HCEC 1CT (cell line): ENCODE results near the gene THAP12.
A peak's percentile ranks its signal among the peaks of the same experiment; 100 is the strongest.
"Not testable (repeated sequence)": the region's sequence is repeated elsewhere in the genome, so short reads cannot be mapped to it uniquely, and the experiment has no call there.

ENCODE experiments used
- DNase-seq: peaks from one replicate; pipeline ENCODE4 v3.0.0-alpha.2; 2017

Gene THAP12, protein sequence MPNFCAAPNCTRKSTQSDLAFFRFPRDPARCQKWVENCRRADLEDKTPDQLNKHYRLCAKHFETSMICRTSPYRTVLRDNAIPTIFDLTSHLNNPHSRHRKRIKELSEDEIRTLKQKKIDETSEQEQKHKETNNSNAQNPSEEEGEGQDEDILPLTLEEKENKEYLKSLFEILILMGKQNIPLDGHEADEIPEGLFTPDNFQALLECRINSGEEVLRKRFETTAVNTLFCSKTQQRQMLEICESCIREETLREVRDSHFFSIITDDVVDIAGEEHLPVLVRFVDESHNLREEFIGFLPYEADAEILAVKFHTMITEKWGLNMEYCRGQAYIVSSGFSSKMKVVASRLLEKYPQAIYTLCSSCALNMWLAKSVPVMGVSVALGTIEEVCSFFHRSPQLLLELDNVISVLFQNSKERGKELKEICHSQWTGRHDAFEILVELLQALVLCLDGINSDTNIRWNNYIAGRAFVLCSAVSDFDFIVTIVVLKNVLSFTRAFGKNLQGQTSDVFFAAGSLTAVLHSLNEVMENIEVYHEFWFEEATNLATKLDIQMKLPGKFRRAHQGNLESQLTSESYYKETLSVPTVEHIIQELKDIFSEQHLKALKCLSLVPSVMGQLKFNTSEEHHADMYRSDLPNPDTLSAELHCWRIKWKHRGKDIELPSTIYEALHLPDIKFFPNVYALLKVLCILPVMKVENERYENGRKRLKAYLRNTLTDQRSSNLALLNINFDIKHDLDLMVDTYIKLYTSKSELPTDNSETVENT

DNA sequence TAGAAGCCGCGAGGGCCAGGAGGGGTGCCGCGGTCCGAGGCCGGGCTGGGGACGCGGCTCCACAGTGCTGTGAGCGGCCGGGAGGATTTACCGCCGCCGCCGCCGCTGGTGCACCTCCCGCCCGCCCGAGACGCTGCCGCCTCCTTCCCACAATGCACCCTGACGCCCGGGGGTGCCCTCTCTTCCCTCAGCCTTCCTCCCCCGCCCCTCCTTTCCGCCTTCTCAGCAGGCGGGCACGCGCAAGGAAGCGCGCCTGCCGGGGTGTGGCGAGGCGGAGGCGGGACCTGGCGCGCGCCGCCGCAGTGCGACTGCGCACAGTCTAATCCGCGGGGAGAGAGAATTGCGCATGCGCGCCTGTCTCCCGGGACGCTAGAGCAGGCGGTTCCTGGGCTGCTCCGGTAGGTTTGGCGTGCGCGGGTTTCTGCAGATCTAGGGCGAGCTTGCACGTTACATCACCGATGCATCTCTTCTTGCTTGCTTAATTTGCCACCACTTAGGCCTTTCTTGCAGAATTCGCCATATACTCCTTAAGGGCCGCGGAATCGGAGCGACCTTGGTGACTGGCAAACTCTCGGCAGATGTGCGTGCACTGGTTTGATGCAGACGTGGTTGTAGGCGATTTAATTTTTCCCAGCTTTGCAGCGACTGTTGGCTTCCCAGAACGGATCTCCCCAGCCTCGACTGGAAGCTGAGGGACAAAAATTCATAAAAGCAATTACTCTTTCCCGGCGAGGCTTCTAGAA is at the start of gene THAP12, which contains the start of gene GVQW3:
Gene THAP12 (minus strand): TSS at position 156 of the 743 bp plus-strand sequence. CDS start 296 bp downstream, outside the sequence.
Gene GVQW3 (plus strand): TSS at position 347 of the 743 bp plus-strand sequence. CDS start 506 bp downstream, outside the sequence.
- peak; percentile 97 for DNase-seq

DNA sequence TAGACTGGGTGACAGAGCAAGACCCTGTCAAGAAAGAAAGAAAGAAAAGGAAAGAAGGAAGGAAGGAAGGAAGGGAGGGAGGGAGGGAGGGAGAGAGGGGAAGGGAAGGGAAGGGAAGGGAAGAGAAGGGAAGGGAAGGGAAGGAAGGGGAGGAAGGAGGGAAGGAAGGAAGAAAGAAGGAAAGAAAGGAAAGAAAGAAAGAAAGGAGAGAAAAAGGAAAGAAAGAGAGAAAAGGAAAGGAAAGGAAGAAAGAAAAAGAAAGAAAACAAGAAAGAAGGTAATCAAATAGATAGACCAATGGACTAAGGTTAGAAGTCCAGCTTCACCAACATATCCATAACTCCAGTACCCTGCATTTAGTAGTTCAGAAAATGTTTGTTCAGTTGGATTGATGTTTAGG is 45.7 kb upstream of the THAP12 start:
- DNase-seq, result no peak

DNA sequence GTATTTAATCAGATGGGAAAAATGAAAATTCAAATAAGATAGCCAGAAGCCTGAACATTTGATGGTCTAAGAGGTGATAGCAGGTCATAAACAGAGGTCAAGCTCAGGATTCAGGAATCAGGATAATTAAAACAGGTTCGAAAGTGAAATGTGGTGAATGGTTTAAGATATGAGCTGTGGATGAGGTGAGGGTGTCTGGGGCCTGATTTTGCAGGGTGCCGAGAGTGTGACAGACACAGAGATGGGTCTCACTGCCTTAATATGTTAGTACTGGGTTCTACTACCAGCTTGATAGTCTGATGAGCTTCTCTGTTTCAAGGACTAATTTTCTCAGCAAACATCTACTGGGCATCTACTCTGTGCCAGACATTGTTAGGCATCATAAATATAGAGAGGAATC is 44.0 kb upstream of the THAP12 start:
- DNase-seq, result no peak

DNA sequence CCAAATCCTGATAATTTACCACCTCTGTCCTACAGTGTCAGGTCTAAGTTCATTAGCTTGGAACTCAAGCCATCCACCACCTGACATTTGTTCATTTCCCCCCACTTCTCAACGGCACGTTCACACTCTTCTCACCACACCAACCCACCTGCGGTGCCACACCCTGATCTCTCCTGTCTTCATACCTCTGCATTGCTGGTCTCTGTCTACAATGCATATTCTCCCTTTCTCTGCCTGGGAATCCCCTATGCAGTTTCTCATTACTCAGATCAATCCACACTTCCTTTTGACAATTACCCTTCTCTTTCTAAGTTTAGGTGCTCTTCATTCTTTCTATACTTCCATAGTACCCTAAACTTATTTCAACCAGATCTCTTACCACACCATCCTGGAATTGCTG is 43.4 kb upstream of the THAP12 start:
- no peak for DNase-seq

DNA sequence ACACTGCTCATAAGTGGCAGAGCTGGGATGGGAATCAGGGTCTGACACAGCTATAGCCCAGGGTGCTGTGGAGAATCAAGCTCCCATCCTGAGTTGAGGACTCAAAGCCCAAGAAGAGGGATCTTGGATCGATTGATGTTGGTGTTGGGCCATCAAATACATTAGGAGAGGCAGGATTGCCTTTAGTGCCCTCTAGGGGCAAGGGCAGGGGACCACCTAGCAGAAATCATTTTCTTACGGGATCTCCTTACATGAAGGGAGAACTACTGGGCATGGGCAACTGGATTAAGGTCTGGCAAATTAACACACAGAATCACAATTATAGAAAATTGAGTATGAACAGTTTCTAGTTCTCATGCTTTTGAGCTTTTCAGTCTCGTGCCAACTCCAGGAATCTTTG is 39.0 kb upstream of the THAP12 start:
- no peak for DNase-seq

DNA sequence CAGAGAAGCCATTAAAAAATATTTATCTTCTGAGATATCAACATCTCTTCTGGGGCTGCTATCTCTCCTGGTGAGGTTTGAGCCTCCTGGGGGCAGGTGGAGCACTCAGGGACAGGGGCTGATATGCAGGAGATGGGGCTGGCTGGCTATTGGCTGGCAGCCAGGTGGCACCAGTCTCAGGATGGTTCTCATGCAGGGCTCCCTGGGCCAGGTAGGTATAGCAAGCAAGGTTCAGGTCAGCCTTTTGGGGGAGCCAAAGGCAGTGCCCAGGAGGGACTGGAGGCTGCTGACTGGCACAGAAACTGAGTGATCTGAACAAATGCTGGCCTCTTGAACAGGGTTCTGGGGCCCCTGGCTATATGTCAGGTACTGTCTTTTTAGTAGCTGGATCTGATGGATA is 34.1 kb upstream of the THAP12 start:
- DNase-seq, result no peak

DNA sequence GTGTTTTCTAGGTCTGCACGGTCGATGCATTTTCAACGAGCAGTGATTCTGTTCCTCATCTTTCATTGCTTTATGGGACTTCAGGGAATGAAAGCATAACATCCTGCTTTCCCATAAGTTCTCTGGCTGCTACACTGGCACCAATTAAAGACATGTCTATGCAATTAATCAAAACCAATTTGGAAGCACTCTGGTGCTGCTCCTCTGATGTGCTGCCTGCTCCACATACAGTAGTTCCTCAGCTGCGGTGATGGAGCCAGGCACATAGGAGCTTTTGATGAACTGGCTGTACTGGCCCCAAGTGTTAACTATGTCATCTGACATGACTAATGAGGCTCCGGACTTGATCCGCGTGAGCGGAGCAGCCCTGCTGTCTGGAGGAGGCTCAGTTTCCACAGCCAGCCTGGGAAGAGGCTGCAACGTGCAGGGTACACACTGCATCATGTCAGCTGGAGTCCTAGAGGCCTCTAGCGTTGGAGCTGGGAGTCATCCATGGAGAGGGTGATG is 30.0 kb upstream of the THAP12 start:
- DNase-seq, result no peak

DNA sequence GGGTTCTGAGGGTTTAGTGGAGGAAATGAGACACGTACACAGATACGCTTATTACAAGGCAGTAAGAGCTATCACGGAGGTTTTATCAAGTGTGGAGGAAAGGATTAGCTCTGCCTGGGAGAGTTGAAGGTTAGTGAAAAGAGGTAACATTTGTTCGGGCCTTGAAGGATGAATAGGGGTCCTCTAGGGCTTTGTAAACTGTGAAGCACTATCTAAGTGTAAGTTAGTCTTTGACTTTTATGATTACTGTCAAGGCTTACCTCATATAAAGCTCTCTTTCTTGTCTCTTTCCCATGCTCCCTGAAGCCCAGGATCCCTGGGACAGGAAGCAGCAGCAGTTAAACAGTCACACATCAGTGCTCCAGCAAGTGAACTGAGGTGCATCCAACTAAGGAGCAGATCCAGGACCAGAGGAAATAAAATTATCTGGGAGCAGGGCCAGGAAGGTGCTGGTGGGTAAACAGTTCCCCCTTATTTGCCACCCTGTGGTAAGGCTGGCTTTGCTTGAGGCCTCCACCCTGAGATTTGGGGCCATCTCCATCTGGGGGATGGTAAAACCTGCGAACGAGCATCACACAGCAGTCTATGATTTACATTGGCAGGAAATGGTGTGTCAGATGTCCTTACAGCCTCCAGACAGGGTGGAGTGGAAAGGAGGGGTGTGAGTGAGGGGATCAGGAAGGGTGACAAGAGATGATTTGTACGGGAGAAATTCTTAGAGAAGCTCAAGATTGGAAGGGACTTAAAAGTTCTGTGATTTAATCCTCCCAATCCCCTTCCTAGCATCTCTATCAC is 27.4 kb upstream of the THAP12 start:
- DNase-seq, result no peak

DNA sequence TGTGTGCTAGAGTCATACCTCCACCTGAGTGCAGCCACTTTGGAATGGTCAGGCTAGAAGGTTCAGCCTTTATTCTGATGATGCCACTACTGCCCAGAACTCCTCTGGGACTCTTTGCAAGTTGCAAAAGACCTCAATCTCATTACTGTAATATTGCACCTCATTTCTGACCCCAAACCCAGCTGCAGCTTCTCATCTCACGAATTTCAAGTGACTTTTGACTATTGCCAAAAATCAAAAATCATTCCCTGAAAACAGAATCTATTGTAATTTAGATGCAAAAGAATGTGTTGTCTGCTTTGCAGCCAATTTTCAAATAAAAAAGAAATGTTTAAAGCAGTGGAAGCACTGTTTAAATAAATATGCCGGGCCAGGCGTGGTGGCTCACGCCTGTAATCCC is 25.4 kb upstream of the THAP12 start:
- DNase-seq, result no peak

DNA sequence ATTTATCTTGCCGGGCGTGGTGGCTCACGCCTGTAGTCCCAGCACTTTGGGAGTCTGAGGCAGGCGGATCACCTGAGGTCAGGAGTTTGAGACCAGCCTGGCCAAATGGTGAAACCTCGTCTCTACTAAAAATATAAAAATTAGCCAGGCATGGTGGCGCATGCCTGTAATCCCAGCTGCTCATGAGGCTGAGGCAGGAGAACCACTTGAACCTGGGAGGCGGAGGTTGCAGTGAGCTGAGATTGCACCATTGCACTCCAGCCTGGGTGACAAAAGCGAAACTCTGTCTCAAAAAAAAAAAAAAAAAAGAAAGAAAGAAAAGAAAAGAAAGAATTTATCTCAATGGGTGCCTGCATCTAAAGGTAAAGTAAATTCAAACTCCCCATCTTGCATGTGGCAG is 20.6 kb upstream of the THAP12 start:
- DNase-seq, result not testable (repeated sequence)

DNA sequence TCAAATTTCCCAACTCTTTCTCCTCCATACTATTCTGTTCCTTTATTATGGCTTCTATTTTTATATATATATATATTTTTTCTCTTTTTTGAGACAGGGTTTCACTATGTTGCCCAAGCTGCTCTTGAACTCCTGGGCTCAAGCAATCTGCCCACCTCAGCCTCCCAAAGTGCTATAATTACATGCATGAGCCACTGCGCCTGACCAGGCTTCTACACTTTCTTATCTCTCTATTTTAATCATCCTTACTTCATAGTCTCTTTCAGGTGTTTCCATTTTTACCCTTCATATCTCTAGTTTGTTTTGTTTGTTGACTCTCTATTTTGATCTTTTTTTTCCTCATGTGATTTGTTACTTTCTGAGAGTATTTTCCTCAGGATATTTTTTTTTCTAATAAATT is 20.0 kb upstream of the THAP12 start:
- no peak for DNase-seq

DNA sequence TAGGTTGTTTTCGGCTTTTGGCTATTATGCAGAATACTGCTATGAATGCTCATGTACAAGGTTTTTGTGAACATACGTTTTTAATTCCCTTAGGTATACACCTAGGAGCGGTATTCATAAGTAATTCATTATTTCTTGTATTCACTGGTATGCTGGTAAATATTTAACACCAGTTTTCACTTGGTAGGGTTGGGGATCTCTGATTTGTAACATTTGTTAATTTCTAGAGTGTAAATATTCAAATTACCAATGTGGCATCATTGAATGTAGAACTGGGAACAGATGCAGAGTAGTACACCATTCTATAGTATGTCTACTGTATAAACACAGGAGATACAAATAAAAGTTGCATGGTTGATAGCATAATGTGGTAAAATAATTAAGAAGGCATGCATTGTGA is 16.5 kb upstream of the THAP12 start:
- DNase-seq, result no peak

DNA sequence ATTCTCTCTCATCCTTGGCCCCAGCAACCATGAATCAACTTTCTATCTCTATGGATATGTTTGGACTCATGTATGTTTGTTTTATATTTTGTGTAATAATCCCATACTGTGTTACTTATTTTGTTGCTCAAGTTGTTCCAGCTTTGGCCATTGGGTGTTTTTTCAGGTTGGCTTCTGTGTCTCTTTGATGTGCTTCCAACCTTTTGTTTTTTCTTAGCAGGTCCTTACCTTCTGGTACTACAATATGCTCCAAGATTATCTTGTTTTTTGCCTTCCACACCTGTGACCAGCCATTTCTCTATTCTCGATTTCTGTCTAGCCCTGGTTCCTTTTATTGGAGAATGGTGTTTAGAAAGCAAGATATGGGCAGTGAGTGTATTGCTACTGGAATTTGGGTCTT is 14.4 kb upstream of the THAP12 start:
- DNase-seq, result no peak

DNA sequence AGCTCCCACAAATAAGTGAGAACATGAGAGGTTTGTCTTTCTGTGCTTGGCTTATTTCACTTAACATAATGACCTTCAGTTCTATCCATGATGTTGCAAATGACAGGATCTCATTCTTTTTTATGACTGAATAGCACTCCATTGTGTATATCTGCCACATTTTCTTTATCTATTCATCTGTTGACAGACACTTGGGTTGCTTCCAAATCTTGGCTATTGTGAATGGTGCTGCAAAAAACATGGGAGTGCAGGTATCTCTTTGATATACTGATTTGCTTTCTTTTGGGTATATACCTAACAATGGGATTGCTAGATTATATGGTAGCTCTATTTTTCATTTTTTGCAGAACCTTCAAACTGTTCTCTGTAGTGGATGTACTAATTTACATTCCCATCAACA is 13.5 kb upstream of the THAP12 start:
- DNase-seq, result no peak

DNA sequence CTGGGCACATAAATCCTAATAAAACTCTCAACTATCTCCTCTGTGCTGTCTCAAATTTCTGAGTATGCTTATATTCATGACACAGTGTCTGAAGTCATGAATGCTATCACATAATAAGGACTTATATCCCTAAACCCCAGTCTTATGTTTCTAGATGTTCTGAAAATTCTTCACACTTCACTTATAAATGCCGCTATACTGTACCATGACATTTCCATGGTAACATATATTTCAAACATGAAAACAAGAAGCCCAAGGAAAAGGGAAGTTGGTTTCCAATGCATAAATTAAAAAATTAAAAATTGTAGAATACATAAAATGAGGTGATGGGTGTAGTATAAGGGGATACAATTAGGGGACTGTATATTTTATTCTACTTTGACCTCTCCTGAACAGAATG is 11.9 kb upstream of the THAP12 start:
- no peak for DNase-seq

DNA sequence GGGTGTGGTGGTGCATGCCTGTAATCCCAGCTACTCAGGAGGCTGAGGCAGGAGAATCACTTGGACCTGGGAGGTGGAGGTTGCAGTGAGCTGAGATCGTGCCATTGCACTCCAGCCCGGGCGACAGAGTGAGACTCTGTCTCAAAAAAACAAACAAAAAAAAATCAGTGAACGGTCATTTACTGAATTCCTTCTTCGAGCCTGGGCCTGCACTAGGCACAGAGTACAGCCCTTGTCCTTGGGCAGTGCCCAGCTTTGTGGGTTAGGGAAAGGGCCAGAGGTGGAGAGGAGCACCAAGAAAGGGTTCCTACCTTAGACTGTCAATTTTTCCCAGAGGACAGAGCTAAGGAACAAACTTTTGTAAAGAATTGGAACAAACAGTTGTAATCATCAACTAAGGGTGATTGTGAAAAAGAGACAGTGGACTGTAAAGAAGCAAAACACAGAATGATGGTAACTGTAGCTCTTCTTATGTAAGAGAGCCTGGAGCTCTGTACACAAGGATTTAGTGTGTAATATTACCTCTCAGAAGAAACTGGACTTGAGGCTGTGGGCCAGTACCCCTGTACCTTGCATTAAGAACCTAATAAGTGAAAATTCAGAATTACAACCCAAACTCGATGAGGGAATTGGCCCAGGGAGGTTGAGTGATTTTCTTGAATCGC is 11.0 kb upstream of the THAP12 start:
- DNase-seq, result no peak

DNA sequence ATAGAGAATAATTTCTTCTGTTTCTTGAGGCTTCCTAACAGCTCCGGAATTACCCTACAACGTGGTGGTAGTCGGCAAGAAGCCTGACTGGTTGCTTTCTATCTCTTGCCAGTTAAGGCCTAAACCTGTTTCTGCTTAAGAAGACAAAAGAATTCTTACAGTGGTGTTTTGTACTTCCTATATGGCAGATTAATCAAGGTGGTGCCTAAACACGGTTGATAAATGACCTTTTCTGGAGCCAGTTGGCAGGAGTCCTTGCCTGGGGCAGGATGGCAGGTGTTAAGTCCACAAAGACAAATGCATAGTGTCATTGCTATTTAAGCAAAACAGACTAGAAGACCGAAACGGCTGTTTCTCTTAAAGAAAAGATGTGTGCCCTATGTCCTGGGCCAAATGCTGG is 10.1 kb upstream of the THAP12 start:
- no peak for DNase-seq

DNA sequence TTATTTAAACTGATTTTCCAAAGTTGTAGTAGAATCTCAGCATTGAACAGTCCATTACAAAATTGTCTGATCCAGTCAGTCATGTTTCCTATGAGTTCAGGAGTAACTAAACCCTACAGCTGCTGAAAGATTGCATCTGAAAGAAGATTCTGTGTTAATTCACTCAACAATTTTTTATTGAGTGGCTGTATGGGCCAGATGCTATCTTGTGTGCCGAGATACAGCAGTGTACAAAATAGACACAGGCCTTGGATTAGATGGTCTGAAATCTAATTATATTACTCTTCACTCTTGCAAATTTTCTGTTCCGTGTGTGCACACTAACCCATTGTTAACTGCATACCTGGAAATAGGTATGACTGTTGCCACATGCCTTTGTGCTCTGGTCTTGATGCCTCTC is 7.5 kb upstream of the THAP12 start:
- no peak for DNase-seq

DNA sequence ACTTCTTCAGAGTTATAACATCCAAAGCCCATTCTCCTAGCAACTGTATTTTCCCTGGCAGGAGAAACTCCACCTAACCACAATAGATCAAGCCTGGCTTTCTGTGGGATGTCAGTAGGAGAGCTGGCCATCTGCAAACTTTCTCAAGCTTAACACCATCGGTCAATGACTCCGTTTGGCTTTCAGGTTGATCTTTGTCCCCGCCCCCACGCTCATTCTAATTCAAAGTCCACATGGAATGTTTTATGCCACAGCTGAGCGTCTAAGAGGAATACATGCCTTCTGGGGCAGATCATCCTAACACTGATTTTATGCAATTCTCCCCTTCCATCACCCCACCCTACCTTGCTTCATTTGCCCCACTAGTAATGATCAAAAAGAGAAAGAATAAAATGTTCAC is 5.0 kb upstream of the THAP12 start:
- no peak for DNase-seq

DNA sequence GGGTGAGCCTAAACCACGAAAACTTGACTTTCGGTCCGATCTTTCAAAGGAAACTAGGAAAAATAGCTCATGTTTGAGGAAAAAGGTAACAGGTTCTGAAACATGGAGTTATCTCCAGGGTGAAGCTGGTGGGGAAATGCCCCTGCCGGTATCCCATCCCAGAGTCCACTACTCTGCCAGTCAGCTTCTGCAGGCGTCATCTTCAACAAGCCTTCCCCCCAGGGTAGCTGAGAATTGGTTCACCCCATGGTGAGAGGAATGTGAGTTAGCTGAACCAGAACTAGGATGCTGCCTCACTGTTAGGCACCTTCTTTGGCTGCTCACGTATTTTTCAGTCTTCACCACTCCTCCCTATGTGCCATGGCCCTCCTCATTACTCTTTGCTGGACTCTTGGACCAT is 1.3 kb upstream of the THAP12 start:
- no peak for DNase-seq

DNA sequence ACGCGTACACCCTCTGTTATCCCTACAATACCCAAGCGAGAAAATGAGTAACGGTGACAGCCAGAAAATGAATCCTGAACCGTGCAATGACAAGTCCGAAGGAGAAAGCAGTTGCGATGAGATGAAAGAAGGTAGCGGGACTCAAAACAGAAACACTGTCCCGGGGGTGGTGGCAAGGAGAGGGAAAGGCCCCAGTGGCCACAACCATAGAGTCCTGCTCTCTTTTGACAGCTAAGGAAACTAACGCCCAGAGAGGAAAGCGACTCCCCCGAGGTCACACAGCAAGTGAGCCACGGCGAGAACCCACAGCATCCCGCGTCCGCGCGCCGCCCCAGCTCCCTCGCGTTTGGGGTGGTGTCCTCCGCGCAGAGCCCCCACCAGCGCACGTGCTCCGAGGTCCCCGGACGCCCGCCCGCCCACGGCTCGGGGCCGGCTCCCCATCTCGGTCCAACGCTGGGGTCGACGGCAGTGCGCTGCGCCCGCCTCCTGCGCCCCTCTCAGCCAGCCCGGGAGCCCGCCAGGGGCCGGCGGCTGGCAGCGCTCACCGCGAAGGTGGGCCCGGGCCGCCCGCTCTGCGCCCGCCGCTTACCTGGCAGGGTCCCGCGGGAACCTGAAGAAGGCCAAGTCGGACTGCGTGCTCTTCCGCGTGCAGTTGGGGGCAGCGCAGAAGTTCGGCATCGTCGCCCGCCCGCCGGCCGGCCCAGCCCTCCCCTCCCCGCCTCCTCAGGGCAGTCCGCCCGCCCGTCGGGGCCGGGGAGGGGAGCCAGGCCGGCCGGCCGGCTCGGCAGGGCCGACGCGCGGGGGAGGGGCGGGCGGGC is 564 bp downstream of the THAP12 start:
- DNase-seq, result peak; percentile 12
